Stimulated activated CD8-positive, alpha-beta memory T cell treated with anti-CD3 and anti-CD28 coated beads, Interleukin-12 subunit alpha, Interleukin-12 subunit beta, amount 100 ng/mL, for 4 hours (primary cell): ENCODE results near the gene FPGS.

ENCODE experiments used
- DNase-seq: peaks from one replicate; pipeline ENCODE4 v3.0.0-alpha.2; 2020; ENCODE audit warnings: low read depth

FPGS gene

GRCh38 chr9:127860779-127861178 lies 58.1 kb downstream of the FPGS start:
- no peak for DNase-seq

DNA sequence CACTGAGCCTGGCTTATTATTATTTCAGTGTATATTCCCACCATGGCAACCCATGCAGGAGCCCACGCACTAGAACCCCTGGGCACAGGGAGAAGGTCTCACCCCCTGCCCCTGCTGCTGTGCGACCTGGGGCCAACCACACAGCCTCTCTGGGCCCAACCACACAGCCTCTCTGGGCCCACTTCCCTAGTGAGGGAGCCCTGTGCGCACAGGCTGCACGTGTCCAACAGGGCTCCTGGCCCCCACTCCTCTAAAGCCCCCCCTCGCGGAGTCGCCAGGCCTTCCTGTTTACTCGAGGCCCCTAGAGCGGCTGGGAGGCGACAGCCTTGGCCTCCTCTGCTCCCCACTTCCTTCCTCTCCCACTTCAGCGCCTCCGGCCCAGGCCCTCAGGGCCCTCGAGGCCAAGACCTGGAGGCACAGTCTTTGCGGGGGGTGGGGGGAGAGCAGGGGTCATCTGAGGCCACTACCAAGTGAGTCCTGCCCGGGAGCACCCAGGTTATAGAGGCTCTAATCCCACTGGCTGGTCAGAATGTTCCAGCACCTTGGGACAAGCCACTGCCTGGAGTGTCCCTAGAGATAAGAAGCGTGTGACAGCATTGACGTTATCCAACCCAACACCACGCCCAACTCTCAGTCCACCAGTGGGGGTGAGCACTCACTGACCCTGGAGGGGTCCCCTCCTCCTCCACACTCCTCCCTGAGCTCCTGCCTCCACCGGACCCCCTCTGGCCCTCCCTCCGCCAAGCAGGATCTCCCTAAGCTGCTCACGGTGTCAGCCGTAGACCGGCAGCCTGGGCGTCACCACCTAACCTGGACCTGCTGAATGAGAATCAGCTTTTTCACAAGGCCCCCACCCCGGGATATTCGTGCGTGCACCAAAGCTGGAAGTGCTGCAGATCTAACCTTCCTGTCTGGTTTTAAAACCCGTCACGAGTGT lies 59.7 kb downstream of the FPGS start:
- peak; percentile 37 for DNase-seq

DNA sequence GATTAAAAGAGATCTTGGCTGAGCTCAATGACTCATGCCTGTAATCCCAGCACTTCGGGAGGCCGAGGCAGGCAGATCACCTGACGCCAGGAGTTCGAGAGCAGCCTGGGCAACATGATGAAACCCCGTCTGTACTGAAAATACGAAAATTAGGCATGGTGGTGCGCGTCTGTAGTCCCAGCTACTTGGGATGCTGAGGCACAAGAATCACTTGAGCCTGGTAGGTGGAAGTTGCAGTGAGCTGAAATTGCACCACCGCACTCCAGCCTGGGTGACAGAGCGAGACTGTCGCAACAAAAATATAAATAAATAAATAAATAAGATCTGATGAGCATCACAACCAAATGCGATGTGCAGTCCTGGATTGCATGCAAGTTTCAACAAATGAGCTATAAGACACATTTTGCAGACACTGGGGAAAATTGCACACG lies 60.5 kb downstream of the FPGS start:
- DNase-seq = no peak
